HT1080 (cell line): ENCODE data around the gene TEX13D. TPM values are rescaled to one million over a fixed set of nuclear protein-coding genes. Genes with fewer than 3 reads are reported as not detected.

ENCODE experiments used
- DNase-seq: peaks from one replicate; pipeline ENCODE4 v3.0.0-alpha.2; 2015; ENCODE audit warnings: low read depth
- small RNA-seq: library from RNA; depleted of rRNA; stranded (forward); fragments of <200 nt; gene quantifications from one replicate; pipeline ENCODE3, GENCODE V24; 2014
- total RNA-seq: library from RNA; depleted of rRNA; stranded (reverse); fragments of >200 nt; shearing (Covaris generic); gene quantifications from 2 replicates; pipeline ENCODE4 v1.2.3, GENCODE V29; 2014; rRNA removed

Gene TEX13D
- total RNA-seq, 1 experiment from 2014 or later = 0.05 TPM

- DNase-seq = no peak
Observed at GRCh38 chrX:124347242-124347641, 14.8 kb downstream of the TEX13D start.

GRCh38 chrX:124348182-124348581 is 15.7 kb downstream of the TEX13D start:
- no peak for DNase-seq

- DNase-seq = no peak
Observed at GRCh38 chrX:124348885-124349453, 16.5 kb downstream of the TEX13D start.

GRCh38 chrX:124354648-124355047 is 22.2 kb downstream of the TEX13D start:
- DNase-seq = no peak

GRCh38 chrX:124358800-124359383 is 26.4 kb downstream of the TEX13D start:
- no peak for DNase-seq

GRCh38 chrX:124362072-124362471 is 29.6 kb downstream of the TEX13D start:
- no peak for DNase-seq

GRCh38 chrX:124362761-124363160 is 30.3 kb downstream of the TEX13D start:
- DNase-seq = no peak

- no peak for DNase-seq
Observed at GRCh38 chrX:124369722-124370121, 37.3 kb downstream of the TEX13D start.

- peak; percentile 10 for DNase-seq
Observed at GRCh38 chrX:124373348-124373747, 40.9 kb downstream of the TEX13D start.

GRCh38 chrX:124378643-124379042 is 46.2 kb downstream of the TEX13D start:
- no peak for DNase-seq

GRCh38 chrX:124383354-124383753 is 50.9 kb downstream of the TEX13D start:
- DNase-seq = no peak

- DNase-seq = no peak
Observed at GRCh38 chrX:124386401-124386800, 53.9 kb downstream of the TEX13D start.

Small RNA genes within 50 kb of the gene (small RNA-seq; reads per million reads assigned to genes)
- gene AL022718.1 = not detected

Other genes starting within 250 kb of the TEX13D start
- gene SH2D1A, start 13.9 kb downstream of the TEX13D start, total RNA-seq = not detected in 2 replicates